NCI-H748 treated with DMSO at 0.1 percent for 48 hours (cell line): ENCODE data around the gene CPNE7.

Experiments used
- DNase-seq: peaks from one replicate; lab custom pipeline; 2025; lab: John Stamatoyannopoulos, UW

The CPNE7 gene

DNA sequence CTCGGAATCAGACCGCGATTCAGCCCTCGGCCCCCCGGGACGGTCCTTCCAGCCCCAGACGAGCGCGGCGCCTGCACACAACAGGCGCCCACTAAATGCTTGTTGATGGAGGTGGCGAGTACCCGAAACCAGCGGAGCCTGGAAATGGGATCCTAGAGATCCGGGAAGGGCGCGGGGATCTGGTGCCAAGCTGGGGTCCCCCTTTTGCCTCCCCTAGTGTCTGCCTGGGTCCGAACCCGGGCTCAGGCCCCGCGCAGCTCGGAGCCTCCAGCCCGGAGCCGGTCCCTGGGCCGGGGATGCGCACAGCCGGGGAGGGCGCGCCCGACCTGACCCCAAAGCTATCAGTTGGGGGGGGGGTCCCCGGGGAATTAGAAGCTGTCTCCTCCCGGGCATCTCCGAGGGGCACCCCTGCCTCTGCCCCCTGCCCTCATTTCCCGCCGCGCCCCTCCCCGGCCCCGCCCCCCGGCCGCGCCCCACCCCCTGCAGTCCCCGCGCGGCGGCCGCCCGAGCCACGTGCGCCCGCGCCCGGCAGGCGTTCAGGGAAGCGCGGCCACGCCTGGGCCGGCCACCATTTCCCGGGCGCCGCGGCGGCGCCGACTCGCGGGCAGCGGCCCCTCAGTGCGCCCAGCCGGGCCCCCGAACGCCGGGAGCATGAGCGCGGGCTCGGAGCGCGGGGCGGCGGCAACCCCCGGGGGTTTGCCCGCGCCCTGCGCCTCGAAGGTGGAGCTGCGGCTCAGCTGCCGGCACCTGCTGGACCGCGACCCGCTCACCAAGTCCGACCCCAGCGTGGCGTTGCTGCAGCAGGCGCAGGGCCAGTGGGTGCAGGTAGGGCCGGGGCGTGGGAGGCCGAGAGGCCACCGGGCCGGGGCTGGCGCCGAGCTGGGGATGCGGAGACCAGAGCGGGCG lies at the start of gene CPNE7:
Gene CPNE7 (plus strand): TSS at position 512 of the 906 bp plus-strand sequence. CDS start 140 bp downstream, at position 652.
- DNase-seq: no peak

DNA sequence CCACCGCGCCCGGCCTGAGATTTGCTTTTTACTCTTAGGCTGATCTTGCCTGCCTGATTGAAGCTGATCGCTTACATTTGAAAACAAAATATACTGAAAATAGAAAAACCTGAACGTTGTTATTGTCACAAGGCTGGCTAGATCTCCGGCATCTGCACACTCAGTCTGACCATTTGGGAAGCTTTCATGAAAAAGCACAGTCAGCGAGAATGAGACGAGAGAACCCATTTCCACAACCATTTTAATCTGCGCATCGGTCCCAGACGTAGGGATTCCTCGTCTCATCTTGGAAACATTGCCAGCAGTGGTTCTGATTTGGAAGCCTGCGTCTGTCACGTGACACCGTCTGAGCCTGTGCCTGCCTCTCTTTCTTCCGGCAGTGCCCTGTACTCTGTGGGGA lies 46.5 kb upstream of the CPNE7 start:
- no peak for DNase-seq

DNA sequence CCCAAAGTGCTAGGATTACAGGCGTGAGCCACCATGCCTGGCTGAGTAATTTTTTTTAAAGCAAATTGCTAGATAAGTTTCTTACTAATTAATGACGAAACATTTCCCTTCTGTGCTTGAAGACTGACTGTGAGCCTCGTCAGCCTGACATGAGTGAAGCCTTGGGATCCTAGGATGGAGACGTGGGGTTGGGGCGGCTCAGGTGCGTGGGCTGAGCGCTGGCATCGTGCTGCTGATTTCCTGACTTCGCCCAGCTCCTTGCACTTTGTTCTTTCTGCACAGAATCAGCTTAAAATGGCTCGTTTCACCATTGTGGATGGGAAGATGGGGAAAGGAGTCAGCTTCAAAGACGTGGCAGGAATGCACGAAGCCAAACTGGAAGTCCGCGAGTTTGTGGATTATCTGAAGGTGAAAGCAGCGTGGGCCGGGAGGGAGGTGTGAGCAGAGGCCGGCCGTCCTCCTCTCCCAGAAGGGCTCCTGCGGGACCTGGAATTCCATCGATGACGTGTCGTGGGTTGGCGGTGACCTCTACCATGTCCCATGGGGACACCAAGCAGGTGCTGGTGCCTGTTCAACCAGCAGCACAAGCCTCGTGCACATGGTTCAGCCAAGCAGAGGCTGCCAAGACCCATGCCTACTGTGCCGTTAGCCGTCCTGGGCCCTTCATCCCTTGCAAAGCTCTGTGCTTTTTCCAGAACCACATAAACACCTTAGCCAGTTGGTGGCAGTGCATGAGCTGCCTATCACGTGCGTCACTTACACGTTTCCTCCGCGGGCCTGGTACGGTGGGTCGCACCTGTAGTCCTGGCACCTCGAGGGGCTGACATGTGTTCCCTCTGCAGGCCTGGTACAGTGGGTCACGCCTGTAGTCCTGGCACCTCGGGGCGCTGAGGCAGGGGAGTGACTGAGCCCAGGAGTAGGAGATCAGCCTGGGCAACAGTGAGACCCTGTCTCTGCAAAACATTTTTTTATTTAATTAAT lies 44.9 kb upstream of the CPNE7 start:
- no peak for DNase-seq

DNA sequence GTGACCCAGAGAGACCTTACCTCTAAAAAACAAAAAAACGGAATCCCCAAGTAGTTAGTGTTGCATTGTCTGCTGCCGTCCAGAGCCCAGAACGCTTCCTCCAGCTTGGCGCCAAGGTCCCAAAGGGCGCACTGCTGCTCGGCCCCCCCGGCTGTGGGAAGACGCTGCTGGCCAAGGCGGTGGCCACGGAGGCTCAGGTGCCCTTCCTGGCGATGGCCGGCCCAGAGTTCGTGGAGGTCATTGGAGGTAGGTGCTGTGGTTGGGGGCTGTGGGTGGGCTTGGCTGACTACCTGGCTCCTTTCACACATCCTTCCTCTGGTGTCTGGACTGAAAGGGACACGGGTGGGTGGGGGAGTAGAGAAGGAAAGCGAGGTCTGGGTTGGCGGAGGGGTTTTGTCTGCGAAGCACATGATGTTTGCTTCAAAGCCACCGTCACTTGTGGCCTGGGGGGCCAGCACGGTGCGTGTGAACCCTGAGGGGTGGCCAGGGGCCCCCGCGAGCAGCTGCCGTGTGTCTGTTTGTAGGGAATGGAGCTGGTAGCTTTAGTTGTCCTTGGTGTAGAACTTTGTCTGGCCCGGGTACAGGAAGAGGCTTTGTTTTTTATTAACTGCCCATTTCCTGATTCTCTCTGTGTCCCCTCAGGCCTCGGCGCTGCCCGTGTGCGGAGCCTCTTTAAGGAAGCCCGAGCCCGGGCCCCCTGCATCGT lies 43.6 kb upstream of the CPNE7 start:
- no peak for DNase-seq

DNA sequence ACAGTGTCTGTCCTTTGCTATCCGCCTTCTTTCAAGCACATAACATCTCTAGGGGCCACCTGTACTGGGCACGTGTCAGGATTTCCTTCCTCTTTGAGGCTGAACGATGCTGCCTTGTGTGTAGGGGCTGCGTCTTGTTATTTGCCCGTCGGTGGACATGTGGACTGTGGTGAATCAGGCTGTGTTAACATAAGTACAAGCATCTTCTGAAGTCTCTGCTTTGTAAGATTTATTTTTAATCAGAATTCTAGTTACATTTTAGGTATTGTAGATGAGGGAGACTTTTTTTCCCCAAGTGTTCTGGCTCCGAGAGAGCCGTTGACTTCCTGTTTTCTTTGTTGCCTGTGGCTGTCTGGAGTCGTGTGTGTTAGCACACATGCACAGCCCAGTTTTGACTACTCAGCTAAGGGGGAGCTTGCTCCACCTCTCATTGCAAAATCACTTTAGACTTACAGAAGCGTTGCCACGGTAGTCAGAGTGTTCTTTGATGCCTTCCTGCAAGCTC lies 41.3 kb upstream of the CPNE7 start:
- DNase-seq: no peak

DNA sequence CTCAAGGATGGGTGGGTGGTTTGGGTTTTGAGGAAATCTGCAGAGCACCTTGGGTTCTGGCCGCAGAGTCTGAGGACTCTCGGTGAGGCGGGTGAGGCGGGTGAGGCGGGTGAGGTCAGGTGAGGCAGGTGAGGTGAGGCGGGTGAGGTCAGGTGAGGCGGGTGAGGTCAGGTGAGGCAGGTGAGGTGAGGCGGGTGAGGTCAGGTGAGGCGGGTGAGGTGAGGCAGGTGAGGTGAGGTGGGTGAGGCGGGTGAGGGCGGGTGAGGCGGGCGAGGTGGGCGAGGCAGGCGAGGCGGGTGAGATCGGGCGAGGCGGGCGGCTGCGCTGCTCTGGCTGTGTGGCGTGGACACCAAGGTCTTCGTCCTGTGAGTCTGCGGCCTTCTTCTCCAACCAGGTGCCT lies 39.2 kb upstream of the CPNE7 start:
- no peak for DNase-seq

DNA sequence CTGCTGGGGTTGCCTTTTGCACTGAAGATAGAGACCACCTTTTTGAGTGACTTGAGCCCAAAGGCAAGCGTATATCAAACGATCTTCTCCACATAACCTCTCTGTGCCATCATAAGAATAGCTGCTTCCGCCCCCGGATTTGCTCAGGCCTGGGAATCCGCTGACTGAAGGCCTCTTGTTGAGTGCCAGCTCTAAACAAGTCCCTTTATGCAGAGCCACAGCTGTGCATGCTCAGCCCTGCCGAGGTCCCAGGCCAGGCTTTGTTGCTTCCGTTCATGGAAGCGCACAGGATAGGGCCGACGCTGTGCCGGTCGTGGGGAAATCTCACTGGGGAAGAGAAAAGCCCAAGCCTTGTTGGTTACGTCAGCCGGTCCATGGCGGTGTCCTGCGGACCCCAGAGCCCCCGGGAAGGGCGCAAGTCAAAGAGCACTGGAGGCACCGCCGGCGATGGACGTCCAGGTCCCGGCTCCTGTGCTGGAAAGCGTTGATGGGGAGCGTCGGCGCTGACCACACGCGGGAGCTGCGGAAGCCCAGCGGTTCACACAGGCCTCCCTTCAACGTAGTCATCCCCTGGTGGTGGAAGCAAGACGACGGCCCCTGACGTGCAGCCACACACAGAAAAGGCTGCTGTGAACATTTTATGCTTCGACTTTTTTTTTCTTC lies 38.5 kb upstream of the CPNE7 start:
- no peak for DNase-seq

DNA sequence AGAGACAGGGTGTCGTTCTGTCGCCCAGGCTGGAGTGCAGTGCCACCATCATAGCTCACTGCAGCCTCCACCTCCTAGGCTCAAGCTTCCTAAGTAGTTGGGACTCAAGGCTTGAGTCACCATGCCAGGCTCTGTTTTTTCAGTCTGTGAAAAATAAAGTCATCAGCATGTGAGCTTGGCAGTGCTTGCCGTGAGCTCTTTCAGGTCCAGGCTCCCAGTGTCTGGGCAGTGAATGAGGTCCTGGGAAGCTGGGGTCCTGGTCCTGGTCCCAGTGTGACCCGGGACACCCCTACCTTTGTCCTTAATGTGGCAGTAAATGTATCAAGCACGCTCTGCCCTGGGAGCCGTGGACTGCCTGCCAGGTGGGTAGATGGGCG lies 38.0 kb upstream of the CPNE7 start:
- DNase-seq: no peak

DNA sequence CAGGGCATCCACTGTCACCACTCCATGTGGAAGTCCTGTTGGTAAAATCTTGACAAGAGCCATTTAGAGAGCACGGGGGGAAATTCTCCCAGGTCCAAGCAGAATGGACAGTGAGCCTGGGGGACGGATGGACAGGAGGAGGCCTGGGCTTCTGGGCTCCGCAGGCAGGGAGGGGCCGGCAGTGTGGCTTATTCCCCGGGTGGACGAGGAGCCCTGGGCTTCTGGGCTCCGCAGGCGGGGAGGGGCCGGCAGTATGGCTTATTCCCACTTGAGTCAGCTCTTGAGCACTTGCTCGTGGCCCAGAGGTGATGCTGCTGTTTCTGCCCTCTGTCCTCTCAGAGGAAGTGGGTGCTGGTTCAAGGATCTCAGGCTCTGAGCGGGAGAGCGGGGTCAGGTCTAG lies 37.3 kb upstream of the CPNE7 start:
- DNase-seq: no peak

DNA sequence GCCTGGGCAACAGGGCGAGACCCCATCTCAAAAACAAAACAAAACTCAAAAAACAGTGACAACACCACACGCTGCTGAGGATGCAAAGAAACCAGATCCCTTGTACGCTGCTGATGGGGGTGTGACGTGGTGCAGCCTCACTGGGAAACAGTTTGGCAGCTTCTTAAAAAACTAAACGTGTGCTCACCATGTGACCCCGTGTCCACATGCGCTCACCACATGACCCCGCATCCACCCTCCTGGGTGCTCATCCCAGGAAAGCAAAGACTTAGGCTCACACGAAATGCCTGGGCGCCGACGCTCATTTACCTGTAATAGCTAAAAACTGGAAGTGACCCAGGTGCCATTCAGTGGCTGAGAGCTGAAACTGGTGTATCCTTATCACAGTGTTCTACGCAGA lies 35.0 kb upstream of the CPNE7 start:
- no peak for DNase-seq

DNA sequence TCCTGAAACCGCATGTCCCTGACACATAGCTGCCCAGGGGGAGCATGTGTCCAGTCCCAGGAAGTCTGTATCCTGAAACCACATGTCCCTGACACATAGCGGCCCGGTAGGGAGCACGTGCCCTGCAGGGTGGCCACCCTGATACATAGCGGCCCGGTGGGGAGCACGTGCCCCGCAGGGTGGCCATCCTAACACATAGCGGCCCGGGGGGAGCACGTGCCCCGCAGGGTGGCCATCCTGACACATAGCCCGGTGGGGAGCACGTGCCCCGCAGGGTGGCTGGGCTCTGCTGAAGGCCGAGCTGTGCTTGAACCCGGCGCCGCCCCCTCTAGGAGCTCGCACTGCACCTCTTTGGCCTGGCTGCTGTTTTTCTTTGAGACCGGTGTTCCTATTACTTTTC lies 33.8 kb upstream of the CPNE7 start:
- no peak for DNase-seq

DNA sequence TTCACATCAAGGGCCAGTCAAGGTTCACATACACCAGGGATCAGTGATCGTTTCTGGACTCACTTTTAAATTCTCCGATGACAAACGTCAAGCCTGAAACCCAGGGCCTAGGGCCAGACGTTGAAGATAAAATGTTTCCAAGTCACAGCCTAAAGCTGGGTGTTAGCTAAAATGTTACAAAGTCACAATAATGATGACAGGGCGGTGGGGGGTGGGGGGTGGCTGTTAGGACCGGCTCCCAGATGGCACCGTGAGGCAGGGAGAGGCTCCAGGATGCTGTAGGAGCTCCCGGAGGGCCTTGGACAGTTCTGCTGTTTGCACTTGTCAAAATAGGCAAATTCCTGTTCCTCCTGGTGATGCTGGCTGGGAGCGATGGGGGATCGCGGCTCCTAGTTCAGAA lies 31.4 kb upstream of the CPNE7 start:
- DNase-seq: no peak

DNA sequence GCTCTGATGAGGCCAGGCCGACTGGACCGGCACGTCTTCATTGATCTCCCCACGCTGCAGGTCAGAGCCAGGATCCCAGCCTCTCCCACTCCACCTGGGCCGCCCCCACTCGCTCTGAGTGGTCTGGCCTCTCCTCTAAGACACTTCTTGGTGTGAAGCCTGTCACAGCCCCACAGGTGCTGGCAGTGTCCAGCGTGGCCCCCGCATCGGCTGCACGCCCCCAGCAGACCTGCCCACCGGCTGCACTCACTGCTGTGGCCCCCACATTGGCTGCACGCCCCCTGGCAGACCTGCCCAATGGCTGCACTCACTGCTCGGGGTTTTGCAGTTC lies 30.9 kb upstream of the CPNE7 start:
- no peak for DNase-seq

DNA sequence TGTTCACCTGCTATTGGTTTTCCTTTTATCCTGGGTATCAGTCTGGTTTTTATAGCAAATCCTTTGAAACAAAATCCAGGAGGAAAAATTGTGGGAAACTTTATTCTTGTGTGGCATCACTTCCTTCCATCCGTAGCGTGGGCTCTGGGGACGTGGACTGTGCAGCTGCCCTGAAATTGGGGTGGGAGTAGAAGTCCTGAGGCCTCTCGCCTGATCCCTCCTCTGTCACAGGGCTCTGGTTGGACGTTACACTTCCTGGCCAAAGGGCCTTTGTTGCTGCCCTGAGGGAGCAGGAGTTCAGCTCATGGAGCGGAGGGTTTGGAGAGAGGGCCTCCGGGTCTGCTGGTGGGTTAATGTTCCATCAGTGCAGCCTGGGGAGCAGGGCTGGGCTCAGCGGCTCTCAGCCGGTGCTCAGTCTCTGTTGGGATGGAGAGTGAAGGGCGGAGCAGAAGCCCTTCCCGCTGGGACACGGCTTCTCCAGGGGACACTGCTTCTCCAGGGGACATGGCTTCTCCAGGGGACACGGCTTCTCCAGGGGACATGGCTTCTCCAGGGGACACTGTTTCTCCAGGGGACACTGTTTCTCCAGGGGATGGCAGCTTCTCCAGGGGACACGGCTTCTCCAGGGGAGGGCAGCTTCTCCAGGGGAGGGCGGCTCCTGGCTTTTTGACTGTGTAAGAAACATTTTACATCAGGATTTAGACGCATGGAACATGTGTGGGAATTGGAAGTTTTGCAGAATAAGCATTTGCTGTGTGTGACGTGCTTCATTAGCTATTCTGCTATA lies 30.3 kb upstream of the CPNE7 start:
- DNase-seq: no peak

DNA sequence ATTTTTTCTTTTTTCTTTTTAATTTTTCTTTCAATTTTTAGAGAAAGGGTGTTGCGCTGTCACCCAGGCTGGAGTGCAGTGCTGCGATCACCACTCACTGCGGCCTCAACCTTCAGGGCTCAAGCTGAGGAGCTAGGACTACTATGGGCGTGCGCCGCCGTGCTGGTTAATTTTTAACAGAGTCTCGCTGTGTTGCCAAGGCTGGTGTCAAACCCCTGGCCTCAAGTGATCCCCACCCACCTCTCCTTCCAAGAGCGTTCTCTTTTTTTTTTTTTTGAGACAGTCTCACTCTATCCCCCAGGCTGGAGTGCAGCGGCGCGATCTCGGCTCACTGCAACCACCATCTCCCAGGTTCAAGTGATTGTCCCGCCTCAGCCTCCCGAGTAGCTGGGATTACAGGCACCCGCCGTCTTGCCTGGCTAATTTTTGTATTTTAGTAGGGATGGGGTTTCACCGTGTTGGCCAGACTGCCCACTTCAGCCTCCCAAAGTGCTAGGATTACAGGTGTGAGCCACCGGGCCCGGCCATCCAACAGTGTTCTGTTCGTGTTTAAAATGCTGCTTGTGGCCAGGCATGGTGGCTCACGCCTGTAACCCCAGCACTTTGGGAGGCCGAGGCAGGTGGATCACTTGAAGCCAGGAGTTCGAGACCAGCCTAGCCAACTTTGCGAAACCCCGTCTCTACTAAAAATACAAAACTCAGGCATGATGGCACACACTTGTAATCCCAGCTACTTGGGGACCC lies 29.6 kb upstream of the CPNE7 start:
- DNase-seq: no peak

DNA sequence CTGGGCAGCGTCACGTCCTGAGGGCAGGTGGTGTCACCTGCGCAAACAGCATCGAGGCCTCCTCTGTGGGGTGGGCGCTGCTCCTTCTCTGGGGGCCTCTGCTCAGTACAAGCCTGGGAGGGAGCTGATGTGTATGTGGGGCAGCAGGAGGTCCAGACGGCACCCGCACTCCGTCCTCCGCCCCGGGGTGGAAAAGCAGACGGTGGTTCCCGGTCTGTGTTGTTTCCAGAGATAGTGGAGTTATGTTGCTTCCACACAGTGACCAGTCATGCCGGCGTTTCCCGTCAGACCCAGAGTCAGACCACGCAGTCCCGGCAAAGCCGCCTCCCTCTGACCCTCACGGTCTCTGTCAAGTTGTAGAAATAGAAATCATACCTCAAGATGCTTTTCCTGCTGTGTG lies 28.8 kb upstream of the CPNE7 start:
- no peak for DNase-seq

DNA sequence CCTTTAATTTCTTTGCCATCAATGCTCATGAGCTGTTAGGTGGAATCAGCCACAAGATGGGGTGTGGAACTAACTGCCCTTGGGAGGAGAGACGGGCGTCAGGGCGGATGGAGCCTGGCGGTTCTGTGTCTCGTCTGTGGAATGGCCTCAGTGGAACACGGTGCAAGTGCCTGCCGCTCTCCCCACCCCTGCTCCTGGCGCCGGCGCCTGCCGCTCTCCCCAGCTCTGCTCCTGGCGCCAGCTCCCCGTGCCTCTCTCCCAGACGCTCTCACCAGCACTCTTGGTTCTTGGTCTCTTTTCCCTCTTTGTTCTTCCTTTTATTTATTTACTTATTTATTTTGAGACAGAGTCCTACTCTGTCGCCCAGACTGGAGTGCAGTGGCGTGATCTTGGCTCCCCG lies 28.3 kb upstream of the CPNE7 start:
- no peak for DNase-seq

DNA sequence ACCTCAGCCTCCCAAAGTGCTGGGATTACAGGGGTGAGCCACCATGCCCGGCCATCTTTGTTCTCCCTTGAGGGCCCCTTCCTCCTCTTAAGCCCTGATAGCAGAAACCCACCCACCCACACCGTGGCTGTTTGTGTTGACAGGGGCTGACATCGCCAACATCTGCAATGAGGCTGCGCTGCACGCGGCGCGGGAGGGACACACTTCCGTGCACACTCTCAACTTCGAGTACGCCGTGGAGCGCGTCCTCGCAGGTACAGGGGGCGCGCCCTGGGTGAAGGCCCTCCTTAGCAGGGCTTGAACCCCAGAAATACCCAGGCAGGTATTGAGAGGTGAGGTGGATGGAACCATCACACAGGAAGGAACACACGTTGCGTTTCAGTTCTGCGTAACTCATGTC lies 27.7 kb upstream of the CPNE7 start:
- DNase-seq: no peak

DNA sequence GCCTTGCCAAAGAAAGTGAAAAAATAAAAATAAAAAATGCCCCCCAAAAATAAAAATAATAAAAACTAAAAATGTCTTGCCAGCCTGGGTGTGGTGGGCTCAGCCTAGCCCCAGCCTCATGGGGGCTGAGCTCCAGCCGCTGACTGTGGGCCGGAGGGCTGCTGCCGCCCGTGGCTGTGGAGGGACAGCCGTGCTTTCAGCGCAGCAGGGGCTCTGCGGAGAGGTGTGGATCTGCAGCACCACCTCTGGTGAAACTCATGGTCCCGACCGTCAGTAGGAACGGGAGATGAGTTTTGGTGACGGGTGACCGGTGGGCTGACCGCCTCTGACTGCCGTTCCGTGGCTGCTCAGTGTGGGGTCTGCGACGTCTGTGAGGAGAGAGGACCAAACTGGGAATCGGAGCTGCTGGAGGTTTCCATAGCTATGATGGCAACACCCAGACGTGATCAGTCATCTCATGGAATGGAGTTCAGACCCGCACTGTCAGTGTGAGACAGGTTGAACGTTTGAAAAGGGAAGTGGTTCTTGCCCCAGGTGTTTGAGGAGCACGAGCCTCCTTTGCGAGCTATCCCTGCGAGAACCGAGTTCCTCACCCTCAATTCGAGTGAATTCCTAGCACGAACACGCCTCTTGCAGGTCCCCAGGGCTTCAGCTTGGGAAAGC lies 27.1 kb upstream of the CPNE7 start:
- no peak for DNase-seq
